Right atrium auricular region (tissue), 2 donors: ENCODE measurements around the gene NCOA6. TPM values are rescaled to one million over a fixed set of nuclear protein-coding genes. Genes with fewer than 3 reads are reported as not detected.

Experiments used
- DNase-seq: peaks from one replicate; pipeline ENCODE4 v3.0.0-alpha.2; 2019; ENCODE audit warnings: low spot score
- H3K27ac ChIP-seq, 2 donors: fragments of 200-600 bp; sonication (generic); 1 replicate in 1 of 2; 2 replicates in 1 of 2; pipeline ENCODE4 v1.5.1; 2016 to 2019
- H3K27me3 ChIP-seq, 2 donors: fragments of 200-600 bp; sonication (generic); one replicate each; pipeline versions ENCODE4 v1.5.1 to v1.6.0; 2017 to 2019
- H3K36me3 ChIP-seq: fragments of 200-600 bp; sonication (generic); one replicate; pipeline ENCODE4 v1.5.1; 2016
- H3K4me1 ChIP-seq, 2 donors: fragments of 200-600 bp; sonication (generic); one replicate each; pipeline versions ENCODE4 v1.5.1 to v1.6.0; 2017 to 2019
- H3K4me3 ChIP-seq, 2 donors: fragments of 200-600 bp; sonication (generic); 1 replicate in 1 of 2; 2 replicates in 1 of 2; pipeline ENCODE4 v1.5.1; 2017 to 2019; ENCODE audit warnings: mild to moderate bottlenecking in 1 of 2, moderate library complexity in 1 of 2
- H3K9me3 ChIP-seq, 2 donors: fragments of 200-600 bp; sonication (generic); one replicate each; pipeline ENCODE4 v1.5.1; 2019
- total RNA-seq, 2 donors: library from RNA; depleted of rRNA; stranded (reverse); fragments of >200 nt; gene quantifications; one replicate each; pipeline ENCODE4 v1.1.0, GENCODE V29; 2016
- TF ChIP-seq, protein P1 (sequence below), 2 donors: fragments of 200-600 bp; sonication (generic); IDR thresholded peaks; one replicate each; pipeline ENCODE4 v1.5.1; 2019; ENCODE audit warnings: antibody characterized with exemption in 2 of 2

The NCOA6 gene
- total RNA-seq, 2 donors from 2014 or later = 18.2 to 18.4 TPM

DNA sequence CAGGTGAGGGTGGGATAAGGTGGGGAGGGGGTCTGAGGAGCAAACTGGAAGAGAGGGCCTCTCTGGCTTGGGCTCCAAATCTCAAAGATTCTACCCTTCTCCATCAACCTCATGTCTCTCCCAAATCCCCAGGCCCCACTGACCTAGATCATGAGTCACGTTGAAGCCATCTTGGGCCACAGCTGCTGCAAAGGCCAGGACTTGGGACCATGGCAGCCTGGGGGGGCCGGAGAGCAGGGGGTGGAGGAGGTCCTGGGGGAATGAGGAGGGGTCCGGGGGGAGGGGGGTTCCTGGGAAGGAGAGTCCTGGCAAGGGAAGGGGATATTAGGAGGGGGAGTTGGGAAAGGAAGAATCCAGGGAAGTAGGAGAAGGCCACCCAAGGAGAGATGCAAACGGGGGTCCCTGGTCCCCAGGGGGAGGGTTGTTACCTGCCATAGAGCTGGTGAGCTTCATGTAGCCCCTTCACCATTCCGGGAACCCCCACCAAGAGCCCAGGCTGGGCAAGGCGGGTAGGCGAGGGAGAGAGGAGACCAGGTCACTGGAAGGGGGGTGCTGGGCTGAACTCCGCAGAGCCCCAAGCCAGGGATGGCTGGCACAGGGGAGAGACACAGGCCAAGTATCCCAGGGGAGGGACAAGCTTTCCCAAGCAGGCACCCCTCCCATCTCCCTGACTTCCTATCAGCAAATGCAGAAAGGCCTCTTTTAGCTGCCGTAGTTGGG is 34.5 kb upstream of the NCOA6 start:
- no peak overlapping the region for H3K27ac ChIP-seq
- H3K4me1 ChIP-seq = no peaks in the 10 kb centered on the region
- DNase-seq = no peak
- no peak overlapping the region for H3K4me3 ChIP-seq
- no peaks in the 10 kb centered on the region for H3K27me3 ChIP-seq
- peaks cover 24% of the 10 kb centered on the region for H3K36me3 ChIP-seq
- H3K9me3 ChIP-seq = no peaks in the 10 kb centered on the region
- TF ChIP-seq, protein P1, sequence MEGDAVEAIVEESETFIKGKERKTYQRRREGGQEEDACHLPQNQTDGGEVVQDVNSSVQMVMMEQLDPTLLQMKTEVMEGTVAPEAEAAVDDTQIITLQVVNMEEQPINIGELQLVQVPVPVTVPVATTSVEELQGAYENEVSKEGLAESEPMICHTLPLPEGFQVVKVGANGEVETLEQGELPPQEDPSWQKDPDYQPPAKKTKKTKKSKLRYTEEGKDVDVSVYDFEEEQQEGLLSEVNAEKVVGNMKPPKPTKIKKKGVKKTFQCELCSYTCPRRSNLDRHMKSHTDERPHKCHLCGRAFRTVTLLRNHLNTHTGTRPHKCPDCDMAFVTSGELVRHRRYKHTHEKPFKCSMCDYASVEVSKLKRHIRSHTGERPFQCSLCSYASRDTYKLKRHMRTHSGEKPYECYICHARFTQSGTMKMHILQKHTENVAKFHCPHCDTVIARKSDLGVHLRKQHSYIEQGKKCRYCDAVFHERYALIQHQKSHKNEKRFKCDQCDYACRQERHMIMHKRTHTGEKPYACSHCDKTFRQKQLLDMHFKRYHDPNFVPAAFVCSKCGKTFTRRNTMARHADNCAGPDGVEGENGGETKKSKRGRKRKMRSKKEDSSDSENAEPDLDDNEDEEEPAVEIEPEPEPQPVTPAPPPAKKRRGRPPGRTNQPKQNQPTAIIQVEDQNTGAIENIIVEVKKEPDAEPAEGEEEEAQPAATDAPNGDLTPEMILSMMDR (IDR thresholded peaks at IDR 0.05) = no peak

DNA sequence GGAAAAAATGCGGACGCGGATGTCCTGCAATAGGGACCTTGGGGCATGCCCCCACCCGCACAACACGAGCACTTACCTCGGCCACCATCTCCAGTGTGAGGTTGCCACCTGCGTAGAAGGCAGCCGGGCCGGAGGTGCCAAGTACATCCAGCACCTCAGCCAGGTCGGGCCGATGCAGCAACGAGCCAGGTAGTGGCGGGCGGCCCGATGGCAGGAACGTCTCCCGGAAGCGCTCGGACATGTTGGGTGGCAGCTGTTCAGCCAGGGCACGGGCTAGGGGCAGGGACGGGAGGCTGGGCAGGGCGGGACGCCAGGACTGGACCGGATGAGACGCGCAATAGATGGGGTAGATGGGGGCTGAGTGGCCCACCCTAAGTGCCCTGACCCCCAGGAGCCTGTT is 33.9 kb upstream of the NCOA6 start:
- DNase-seq = no peak
- no peak overlapping the region for H3K4me3 ChIP-seq
- TF ChIP-seq, protein P1 (IDR thresholded peaks at IDR 0.05) = no peak
- H3K36me3 ChIP-seq = peaks cover 29% of the 10 kb centered on the region
- no peaks in the 10 kb centered on the region for H3K27me3 ChIP-seq
- no peak overlapping the region for H3K27ac ChIP-seq
- no peaks in the 10 kb centered on the region for H3K4me1 ChIP-seq
- no peaks in the 10 kb centered on the region for H3K9me3 ChIP-seq

DNA sequence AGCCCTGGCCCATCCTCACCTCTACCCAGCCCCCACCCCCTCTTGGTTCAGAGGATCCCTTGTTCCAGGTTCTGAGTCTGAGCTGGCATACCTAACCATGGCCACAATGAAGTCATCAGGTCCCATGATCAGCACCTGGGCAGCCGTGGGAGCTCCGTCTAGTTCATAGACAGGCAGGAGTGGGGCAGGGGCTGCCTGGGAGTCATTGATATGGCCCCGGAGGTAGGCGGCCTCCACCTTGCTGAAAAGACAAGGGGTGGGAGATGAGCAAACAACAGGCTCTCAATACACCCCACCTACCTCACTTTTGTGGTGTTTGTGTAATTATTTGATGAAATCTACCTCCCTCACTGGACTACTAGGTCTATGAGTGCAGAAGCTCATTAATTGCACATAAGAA is 26.8 kb upstream of the NCOA6 start:
- no peaks in the 10 kb centered on the region for H3K9me3 ChIP-seq
- H3K27me3 ChIP-seq = no peaks in the 10 kb centered on the region
- H3K4me1 ChIP-seq = no peaks in the 10 kb centered on the region
- H3K4me3 ChIP-seq = no peak overlapping the region
- H3K27ac ChIP-seq = no peak overlapping the region
- TF ChIP-seq, protein P1 (IDR thresholded peaks at IDR 0.05) = no peak
- DNase-seq = no peak
- peaks cover 66% of the 10 kb centered on the region for H3K36me3 ChIP-seq

DNA sequence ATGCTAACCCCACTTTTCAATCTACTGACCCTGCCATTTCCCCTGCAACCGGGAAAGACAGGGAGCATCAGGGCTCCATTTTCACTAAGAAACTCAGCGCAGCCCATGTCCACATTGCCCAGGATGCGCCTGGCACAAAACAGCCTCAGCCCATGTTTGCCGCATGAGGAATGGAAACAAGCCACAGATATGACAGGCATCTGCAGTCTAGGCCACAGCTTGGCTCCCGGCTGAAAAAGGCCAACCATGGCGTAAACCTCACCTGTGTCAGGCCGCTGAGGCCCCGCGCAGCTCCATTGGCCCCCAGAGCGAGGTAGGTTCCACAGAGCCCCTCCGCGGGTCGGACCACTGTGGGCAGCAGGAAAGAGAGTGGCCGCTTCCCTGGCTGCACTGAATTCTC is 25.5 kb upstream of the NCOA6 start:
- Histone ChIP-seq H3K4me1 (no peaks in the 10 kb centered on the region), H3K27ac (no peak overlapping the region), H3K4me3 (no peak overlapping the region), H3K9me3 (no peaks in the 10 kb centered on the region), H3K27me3 (no peaks in the 10 kb centered on the region), H3K36me3 (peaks cover 62% of the 10 kb centered on the region)
- TF ChIP-seq, protein P1 (IDR thresholded peaks at IDR 0.05) = no peak
- no peak for DNase-seq

DNA sequence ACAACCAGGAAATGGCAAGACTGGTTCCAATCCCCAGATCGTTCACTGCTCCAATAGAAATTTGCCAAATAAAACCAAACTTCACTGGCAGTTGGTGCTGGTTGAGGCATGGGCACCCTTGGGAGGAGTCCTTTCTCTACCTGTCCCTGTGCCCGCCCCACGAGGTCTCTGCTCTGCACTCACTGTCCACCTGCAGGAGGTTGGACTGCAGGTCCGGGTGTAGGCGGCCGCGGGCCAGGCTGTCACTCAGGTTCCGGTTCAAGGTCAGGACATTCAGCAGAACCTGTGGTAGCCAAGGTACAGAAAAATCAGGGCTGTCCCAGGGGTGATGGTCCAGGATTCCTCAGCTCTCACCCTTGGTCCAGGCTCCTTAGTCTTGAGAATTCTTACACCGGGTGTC is 24.3 kb upstream of the NCOA6 start:
- DNase-seq = no peak
- Histone ChIP-seq H3K4me1 (no peaks in the 10 kb centered on the region), H3K9me3 (no peaks in the 10 kb centered on the region), H3K4me3 (no peak overlapping the region), H3K36me3 (peaks cover 60% of the 10 kb centered on the region), H3K27me3 (no peaks in the 10 kb centered on the region), H3K27ac (no peak overlapping the region)
- TF ChIP-seq, protein P1 (IDR thresholded peaks at IDR 0.05) = no peak

DNA sequence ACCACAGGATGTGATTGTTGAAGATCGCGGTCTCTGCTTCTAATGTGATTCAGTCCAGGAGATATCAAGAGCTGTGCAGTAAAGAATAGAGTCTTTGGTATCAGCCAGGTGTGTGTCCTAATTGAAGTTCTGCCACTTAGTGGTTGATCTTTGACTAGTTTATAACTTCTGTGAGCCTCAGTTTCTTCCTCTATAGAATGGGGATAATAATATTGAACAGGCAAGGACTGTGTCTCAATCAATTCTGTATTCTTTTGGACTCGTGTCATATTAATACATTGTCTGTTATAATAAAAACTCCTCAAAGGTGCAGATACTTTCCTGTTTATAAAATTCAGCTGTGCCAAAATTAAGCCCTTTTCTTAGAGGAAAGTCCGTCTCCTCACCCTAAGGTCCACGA is 23.1 kb upstream of the NCOA6 start:
- peaks cover 53% of the 10 kb centered on the region for H3K36me3 ChIP-seq
- no peaks in the 10 kb centered on the region for H3K27me3 ChIP-seq
- no peak for DNase-seq

More for the DNA sequence above, 23.1 kb upstream of the NCOA6 start:
- TF ChIP-seq, protein P1 (IDR thresholded peaks at IDR 0.05) = no peak
- no peak overlapping the region for H3K4me3 ChIP-seq
- H3K27ac ChIP-seq = no peak overlapping the region
- no peaks in the 10 kb centered on the region for H3K4me1 ChIP-seq
- no peaks in the 10 kb centered on the region for H3K9me3 ChIP-seq
